HepG2 (cell line): ENCODE measurements around the gene KLF7. TPM values are rescaled to one million over a fixed set of nuclear protein-coding genes. Genes with fewer than 3 reads are reported as not detected.

Experiments used
- ATAC-seq: fragments of 200-7000 bp; cut with Tn5 transposase; 3 replicates; pipeline ENCODE4 v1.9.1; 2020; ENCODE audit warnings: mild to moderate bottlenecking, moderate library complexity
- BruUV-seq: library from RNA; stranded (reverse); fragments of 400-500 nt; replicated peaks from 2 replicates; lab custom pipeline; 2021; lab: Mats Ljungman, UMichigan
- CTCF ChIA-PET: fragments of 300-600 bp; formaldehyde crosslinking; extraction: SDS; loops from one replicate; lab custom pipeline; 2021; ENCODE audit warnings: low total read pairs, inconsistent platforms, low intra/inter-chr PET ratio; lab: Yijun Ruan, JAX
- POLR2A ChIA-PET: fragments of 350-600 bp; sonication (Branson Sonifier 250); formaldehyde crosslinking; loops from one replicate; lab custom pipeline; 2020; ENCODE audit warnings: antibody characterized with exemption, inconsistent platforms; lab: Yijun Ruan, JAX
- DNase-seq: peaks from one replicate; pipeline ENCODE4 v3.0.0-alpha.2; 2015; ENCODE audit warnings: low spot score
- FAIRE-seq: peaks from 3 replicates; lab custom pipeline; 2011; peaks lifted over from hg19 to GRCh38; lab: Jason Lieb, UNC
- H2AFZ ChIP-seq: one replicate; pipeline ENCODE4 v1.6.1; 2011; ENCODE audit warnings: low read length, inconsistent platforms
- H3K27ac ChIP-seq: fragments of 300-600 bp; 3 replicates; pipeline ENCODE4 v1.8.0; 2011; ENCODE audit warnings: mixed run types, mild to moderate bottlenecking, mixed read lengths, low read length, inconsistent platforms; ENCODE audit not compliant: insufficient read depth; ENCODE audit errors: extremely low read length
- H3K27me3 ChIP-seq, 2 experiments: fragments of 200-600 bp in 1 of 2; 2 replicates in 1 of 2; 3 replicates in 1 of 2; pipeline versions ENCODE4 v1.6.0 to v1.8.0; 2011; ENCODE audit warnings: low read length in 2 of 2, mild to moderate bottlenecking in 2 of 2, moderate library complexity in 2 of 2, inconsistent platforms in 1 of 2; ENCODE audit not compliant: insufficient read depth in 2 of 2, control insufficient read depth in 1 of 2
- H3K36me3 ChIP-seq, 2 experiments: fragments of 200-600 bp in 1 of 2; replicated peaks in 1 of 2; 2 replicates in 1 of 2; 3 replicates in 1 of 2; pipeline versions ENCODE4 v1.5.1 to v1.8.0; 2011; ENCODE audit warnings: low read length in 2 of 2, inconsistent platforms in 1 of 2; ENCODE audit not compliant: insufficient read depth in 2 of 2, control insufficient read depth in 1 of 2
- H3K4me1 ChIP-seq: 2 replicates; pipeline ENCODE4 v1.5.1; 2012; ENCODE audit warnings: low read length, inconsistent platforms; ENCODE audit not compliant: insufficient read depth
- H3K4me2 ChIP-seq: 2 replicates; pipeline ENCODE4 v1.6.0; 2011; ENCODE audit warnings: low read depth, low read length, inconsistent platforms
- H3K4me3 ChIP-seq, 3 experiments: fragments of 200-600 bp in 1 of 3; sonication (generic), shearing (Covaris generic) in 1 of 3; replicated peaks in 1 of 3; 2 replicates each; pipeline ENCODE4 v1.5.1; 2011 to 2016; ENCODE audit warnings: low read length in 3 of 3, inconsistent platforms in 2 of 3, low read depth in 2 of 3, mild to moderate bottlenecking in 2 of 3, control low read depth in 1 of 3, mixed read lengths in 1 of 3; ENCODE audit not compliant: insufficient read depth in 1 of 3
- H3K79me2 ChIP-seq: one replicate; pipeline ENCODE4 v1.6.1; 2011; ENCODE audit warnings: low read length, inconsistent platforms; ENCODE audit not compliant: insufficient read depth
- H3K9ac ChIP-seq: 2 replicates; pipeline ENCODE4 v1.6.0; 2011; ENCODE audit warnings: mild to moderate bottlenecking, low read depth, low read length, inconsistent platforms; ENCODE audit not compliant: insufficient read depth
- H3K9me3 ChIP-seq: 2 replicates; pipeline ENCODE4 v1.5.1; 2012; ENCODE audit warnings: mild to moderate bottlenecking, low read length
- H4K20me1 ChIP-seq: 2 replicates; pipeline ENCODE4 v1.6.0; 2011; ENCODE audit warnings: inconsistent platforms, mild to moderate bottlenecking, low read length, moderate library complexity; ENCODE audit not compliant: insufficient read depth
- CBX1 ChIP-seq: IDR thresholded peaks from one replicate; pipeline ENCODE4 v1.6.1; 2016; ENCODE audit warnings: antibody characterized with exemption, low read depth
- CEBPB ChIP-seq: IDR thresholded peaks from 2 replicates; pipeline ENCODE4 v1.6.1; 2011; ENCODE audit warnings: low read depth, low read length, improper control_type of control experiment, borderline replicate concordance
- CEBPG ChIP-seq: IDR thresholded peaks from 2 replicates; pipeline ENCODE4 v1.6.1; 2016
- JARID2 ChIP-seq: sonication (generic); formaldehyde crosslinking; IDR thresholded peaks from 2 replicates; pipeline ENCODE4 v1.8.1; 2023; ENCODE audit warnings: missing genetic modification reagents, inconsistent platforms; ENCODE audit not compliant: insufficient replicate concordance
- MAFK ChIP-seq, 2 experiments: IDR thresholded peaks in 1 of 2; conservative IDR thresholded peaks in 1 of 2; 2 replicates each; pipeline ENCODE4 v1.6.1; 2011; ENCODE audit warnings: improper control_type of control experiment in 2 of 2, low read length in 2 of 2
- REST ChIP-seq, 2 experiments: IDR thresholded peaks; 2 replicates each; pipeline ENCODE4 v1.6.1; 2011 to 2012; ENCODE audit warnings: low read length in 2 of 2, borderline replicate concordance in 1 of 2, low read depth in 1 of 2, mild to moderate bottlenecking in 1 of 2, moderate library complexity in 1 of 2
- SMYD3 ChIP-seq: sonication (generic); formaldehyde crosslinking; IDR thresholded peaks from 2 replicates; pipeline ENCODE4 v1.8.1; 2023; ENCODE audit warnings: mild to moderate bottlenecking, missing genetic modification reagents
- SNAI1 ChIP-seq: sonication (generic); formaldehyde crosslinking; IDR thresholded peaks from 2 replicates; pipeline ENCODE4 v1.5.0; 2020; ENCODE audit warnings: mild to moderate bottlenecking, missing genetic modification reagents, borderline replicate concordance
- TMF1 ChIP-seq: sonication (generic); formaldehyde crosslinking; IDR thresholded peaks from 2 replicates; pipeline ENCODE4 v1.8.1; 2022; ENCODE audit warnings: low read depth, missing genetic modification reagents
- TSC22D2 ChIP-seq: sonication (generic); formaldehyde crosslinking; IDR thresholded peaks from 2 replicates; pipeline ENCODE4 v1.5.1; 2020; ENCODE audit warnings: missing genetic modification reagents, mild to moderate bottlenecking, borderline replicate concordance
- ZNF317 ChIP-seq: sonication (generic); formaldehyde crosslinking; IDR thresholded peaks from 2 replicates; pipeline ENCODE4 v1.5.0; 2020; ENCODE audit warnings: mild to moderate bottlenecking, missing genetic modification reagents
- ZNF879 ChIP-seq: sonication (generic); formaldehyde crosslinking; IDR thresholded peaks from 2 replicates; pipeline ENCODE4 v1.8.1; 2023; ENCODE audit warnings: missing genetic modification reagents
- WGBS: methylation state at CpG from one replicate; pipeline ENCODE4 v1.1.6; 2017; ENCODE audit warnings: low lambda C conversion rate; 5-methylcytosine and 5-hydroxymethylcytosine counted together
- in situ Hi-C: cut with HindIII; loops from 2 replicates; pipeline ENCODE4 v1.10.0; 2017; ENCODE audit warnings: low pct_unique_long_range_greater_than_20kb; ENCODE audit not compliant: extremely low pct_ligation_motif_present
- intact Hi-C: fragments of 100-400 bp; cut with micrococcal nuclease; formaldehyde crosslinking; loops from one replicate; pipeline ENCODE4 v1.10.0; 2022; ENCODE audit not compliant: unreplicated experiment
- polyA plus RNA-seq, 8 experiments: library from polyadenylated mRNA; depleted of rRNA in 3 of 8; stranded (reverse) in 7 of 8; unstranded in 1 of 8; fragments of >200 nt; fragmentation: Illumina TruSeq in 4 of 8; extraction: Trizol in 4 of 8; gene quantifications; 2 replicates each; pipeline versions ENCODE4 v1.2.1 to v1.2.3, GENCODE V29; 2011 to 2016; ENCODE audit warnings: low read depth in 4 of 8, missing spikeins in 1 of 8, mixed read lengths in 1 of 8; ENCODE audit not compliant: insufficient read depth in 1 of 8
- total RNA-seq, 5 experiments: library from RNA; depleted of rRNA; stranded (reverse); fragments of >200 nt; fragmentation: Illumina TruSeq; extraction: Trizol; gene quantifications; 2 replicates each; pipeline ENCODE4 v1.2.3, GENCODE V29; 2016; ENCODE audit warnings: low read depth in 1 of 5

The KLF7 gene
- total and polyA plus RNA-seq, 2 of the 13 experiments (the other 11 are each of a cell fraction or from before 2014, with no cell fraction given): 2.6 to 5.4 TPM

- no peak for DNase-seq
- FAIRE-seq: peak; percentile 15
- 96% methylated on average over 4 of the region's 4 CpGs for WGBS
- intact Hi-C loops: no loop called here
- TF ChIP-seq CEBPB (peak; percentile 96), SNAI1 (CRISPR knock-in tag) (no peak), TSC22D2 (CRISPR knock-in tag) (no peak), TMF1 (no peak), CEBPG (CRISPR knock-in tag) (peak; percentile 52)
- TF ChIP-seq, all 625 proteins: peak for 2
- H3K79me2 ChIP-seq: no peaks in the 10 kb centered on the region
- BruUV-seq: no TSS peak
- ChIA-PET POLR2A (interaction anchor here (1.2 kb wide), 1 partner anchor 37 kb away, joined by 3 read pairs; the partner anchor contains the start of gene KLF7), CTCF (no interaction called here)
- no peak for ATAC-seq
- H3K4me2 ChIP-seq: no peak overlapping the region
- peaks cover 9% of the 10 kb centered on the region for H3K4me1 ChIP-seq
- no peaks in the 10 kb centered on the region for H3K27me3 ChIP-seq
- H3K27ac ChIP-seq: no peak overlapping the region
- no peak overlapping the region for H3K9ac ChIP-seq
- H2AFZ ChIP-seq: no peak overlapping the region
- in situ Hi-C loops: no loop called here
- no peaks in the 10 kb centered on the region for H3K36me3 ChIP-seq
- H3K4me3 ChIP-seq: no peak overlapping the region
- no peaks in the 10 kb centered on the region for H3K9me3 ChIP-seq
- no peaks in the 10 kb centered on the region for H4K20me1 ChIP-seq
Measured at GRCh38 chr2:207128867-207129266, 36.9 kb downstream of the KLF7 start.

- Histone ChIP-seq H3K4me2 (no peak overlapping the region), H3K9me3 (no peaks in the 10 kb centered on the region), H3K9ac (no peak overlapping the region), H2AFZ (no peak overlapping the region), H3K4me3 (no peak overlapping the region), H3K27ac (no peak overlapping the region), H3K4me1 (peaks cover 9% of the 10 kb centered on the region), H4K20me1 (no peaks in the 10 kb centered on the region), H3K36me3 (peaks cover 0 to 6% of the 10 kb centered on the region in 2 experiments; a peak in 1 of 5 replicates), H3K79me2 (no peaks in the 10 kb centered on the region), H3K27me3 (no peaks in the 10 kb centered on the region)
- in situ Hi-C loops (no loop called here), intact Hi-C loops (no loop called here)
- DNase-seq (peak; percentile 18), ATAC-seq (no peak), FAIRE-seq (no peak)
- ChIA-PET POLR2A (no interaction called here), CTCF (no interaction called here)
- 65% methylated on average over 4 of the region's 4 CpGs for WGBS
- BruUV-seq: no TSS peak
- no peak for TF ChIP-seq REST (IDR thresholded peaks at IDR 0.05; ENCODE audit: borderline replicate concordance in 1 of 2, low read depth in 1 of 2, low read length in 2 of 2)
- no peak for TF ChIP-seq SMYD3
- TF ChIP-seq MAFK (conservative IDR thresholded peaks at IDR 0.05 in 1 of 2, IDR thresholded peaks at IDR 0.05 in 1 of 2; ENCODE audit: low read length in 2 of 2): peak in 1 of 2 experiments; percentile 26; a peak in 1 of 4 replicates
- no peak for TF ChIP-seq CBX1
- TF ChIP-seq JARID2 (CRISPR knock-in tag): no peak
- TF ChIP-seq ZNF879 (CRISPR knock-in tag): no peak
- TF ChIP-seq ZNF317 (CRISPR knock-in tag): no peak
Measured at GRCh38 chr2:207126724-207127308, 38.9 kb downstream of the KLF7 start.
